Cardiac septum (tissue), 1 donor: ENCODE measurements around the gene ARSI. TPM values are rescaled to one million over a fixed set of nuclear protein-coding genes. Genes with fewer than 3 reads are reported as not detected.

Experiments
- DNase-seq: peaks from one replicate; pipeline ENCODE4 v3.0.0-alpha.2; 2020; ENCODE audit warnings: low spot score
- intact Hi-C: fragments of 100-400 bp; cut with DNase I; formaldehyde crosslinking; loops from one replicate; pipeline ENCODE4 v1.14.0; 2022
- total RNA-seq: library from RNA; stranded (reverse); fragmentation: NEBNext Ultra II Directional; extraction: Animal tissue kit (Norgen Biotek cat#: 25700); gene quantifications from one replicate; pipeline ENCODE4 v1.2.1, GENCODE V29; 2021
- donor health status: DM: no; HTN: no; CAD: no.

ARSI gene
- total RNA-seq, 1 donor from 2014 or later, result 0.38 TPM

DNA sequence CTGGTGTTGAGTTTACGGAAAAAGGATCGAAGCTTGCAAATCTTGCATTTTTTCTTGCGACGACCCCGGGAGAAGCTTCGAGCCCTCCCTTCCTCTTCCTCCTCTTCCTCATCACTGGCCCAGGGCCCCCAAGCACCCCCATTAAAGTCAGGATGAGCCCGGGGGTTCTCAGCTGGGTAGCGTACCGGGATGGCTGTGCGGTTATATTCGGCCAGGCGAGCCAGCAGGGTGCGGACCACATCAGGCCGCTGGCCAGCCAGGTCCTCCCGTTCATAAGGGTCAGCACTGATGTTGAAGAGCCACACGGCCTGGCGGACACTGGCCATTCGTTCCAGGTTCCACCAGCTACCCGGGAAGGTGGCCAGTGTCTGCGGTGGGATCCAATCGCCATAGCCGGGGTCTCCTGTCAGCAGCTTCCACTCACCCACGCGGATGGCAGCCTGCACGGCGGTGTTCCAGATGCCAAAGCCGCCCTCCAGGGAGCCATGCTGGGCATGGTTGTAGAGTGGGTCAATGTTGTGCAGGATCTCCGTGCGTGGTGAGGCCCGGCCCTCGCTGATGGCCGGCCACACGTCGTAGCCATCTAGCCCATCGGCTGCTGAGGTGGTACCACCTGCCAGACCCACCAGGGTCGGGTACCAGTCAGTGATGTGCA, 5.3 kb downstream of the ARSI start:
- DNase-seq, result peak; percentile 67
- intact Hi-C loops, result no loop called here

DNA sequence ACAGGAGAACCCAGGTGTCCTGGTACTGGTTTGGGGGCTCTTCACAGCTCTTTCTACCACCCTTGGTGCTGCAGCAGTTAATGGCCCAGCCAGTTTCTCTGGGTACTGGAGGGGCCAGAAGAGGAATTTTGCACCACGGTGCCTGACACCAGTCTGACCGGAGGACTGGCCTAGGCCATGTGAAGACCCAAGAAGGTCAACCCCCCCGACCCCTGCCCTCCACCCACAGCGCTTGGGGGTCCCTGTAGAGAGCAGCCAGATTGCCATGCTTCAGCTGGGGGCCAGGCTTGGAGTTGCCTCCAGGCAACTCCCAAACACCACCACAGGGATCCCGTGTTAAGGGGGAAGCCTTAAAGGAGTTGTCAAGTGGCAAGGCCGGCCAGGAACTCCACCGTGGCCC, 6.2 kb downstream of the ARSI start:
- DNase-seq, result peak; percentile 65
- intact Hi-C loops, result no loop called here

DNA sequence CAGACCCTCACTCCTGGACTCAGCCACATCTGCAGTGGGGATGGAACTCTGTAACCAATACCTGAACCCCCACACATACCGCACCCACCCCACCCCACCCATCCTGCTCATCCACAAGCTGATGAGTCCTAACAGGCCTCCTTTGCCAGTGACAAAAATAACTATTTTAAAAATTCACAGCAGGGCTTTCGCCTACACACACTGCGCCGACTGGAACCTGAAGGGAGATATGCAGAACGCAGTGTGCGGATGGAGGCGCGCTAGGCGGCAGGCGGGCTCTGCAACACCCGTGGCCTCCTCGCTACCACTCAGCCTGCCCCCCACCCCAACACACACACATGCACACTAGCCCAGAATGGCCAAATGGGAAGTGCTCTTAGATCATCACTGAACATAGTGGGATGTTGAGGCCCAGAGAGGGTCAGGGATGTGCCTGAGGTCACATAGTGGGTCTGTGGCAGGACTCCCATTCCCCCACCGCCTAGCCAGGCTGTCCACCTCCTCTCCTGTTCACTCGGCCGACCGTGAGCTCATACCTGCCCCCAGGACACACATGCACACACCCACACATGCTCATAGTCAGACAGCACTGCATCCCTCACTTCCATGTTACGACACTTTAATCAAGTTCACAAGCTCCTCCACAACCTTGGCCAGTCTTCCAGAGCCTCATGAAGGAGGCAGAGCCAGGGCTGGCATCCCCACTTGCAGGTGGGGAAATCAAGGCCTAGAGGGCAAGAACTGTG, 6.8 kb downstream of the ARSI start:
- intact Hi-C loops, result no loop called here
- peak; percentile 12 for DNase-seq

DNA sequence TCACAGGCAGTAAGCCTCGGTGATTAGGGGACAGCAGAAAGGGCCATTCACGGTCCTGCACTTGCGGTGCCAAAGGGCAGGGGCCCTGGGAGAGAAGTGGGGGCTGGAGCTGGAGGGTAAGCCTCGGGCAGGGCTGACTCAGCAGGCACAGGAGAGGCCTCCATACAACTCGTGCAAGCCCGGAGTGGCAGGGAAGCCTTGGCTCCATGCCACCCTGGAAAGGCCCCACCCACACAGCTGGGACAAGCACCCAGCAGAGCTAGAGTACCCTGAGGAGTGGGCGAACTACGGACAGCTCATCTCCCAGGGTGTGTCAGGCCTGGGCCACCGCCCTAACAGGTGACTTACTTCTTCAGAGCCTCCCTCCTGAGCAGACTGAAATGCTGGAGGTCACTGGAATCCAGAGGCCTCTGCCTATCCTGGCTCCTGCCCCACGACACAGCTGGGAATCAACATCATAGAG, 7.5 kb downstream of the ARSI start:
- intact Hi-C loops, result no loop called here
- peak; percentile 70 for DNase-seq

DNA sequence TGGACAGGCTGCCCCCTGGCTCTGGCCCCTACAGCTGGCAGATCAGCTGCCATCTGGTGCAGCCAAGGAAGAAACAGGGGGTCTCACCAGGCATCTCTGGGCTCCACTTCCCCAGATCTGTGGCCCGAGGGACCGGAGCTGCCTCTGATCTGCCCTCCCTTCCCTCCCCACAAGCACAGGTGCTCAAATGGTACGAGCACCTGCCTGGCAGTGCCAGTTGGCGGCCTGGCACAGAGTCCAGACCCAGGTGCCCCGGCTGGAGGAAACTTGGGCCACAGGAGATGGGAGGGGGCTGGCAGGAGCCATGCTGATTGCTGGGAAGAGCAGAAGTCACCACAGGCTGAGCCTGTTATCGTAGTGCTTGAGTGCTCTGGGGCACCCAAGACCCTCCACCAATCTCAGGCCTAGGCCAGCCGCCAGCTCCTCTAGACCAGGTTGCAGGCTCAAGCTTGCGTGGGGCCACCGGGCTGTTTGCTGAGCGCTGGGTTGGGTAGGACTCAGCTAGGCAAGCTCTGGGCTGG, 8.1 kb downstream of the ARSI start:
- peak; percentile 54 for DNase-seq
- intact Hi-C loops, result no loop called here

DNA sequence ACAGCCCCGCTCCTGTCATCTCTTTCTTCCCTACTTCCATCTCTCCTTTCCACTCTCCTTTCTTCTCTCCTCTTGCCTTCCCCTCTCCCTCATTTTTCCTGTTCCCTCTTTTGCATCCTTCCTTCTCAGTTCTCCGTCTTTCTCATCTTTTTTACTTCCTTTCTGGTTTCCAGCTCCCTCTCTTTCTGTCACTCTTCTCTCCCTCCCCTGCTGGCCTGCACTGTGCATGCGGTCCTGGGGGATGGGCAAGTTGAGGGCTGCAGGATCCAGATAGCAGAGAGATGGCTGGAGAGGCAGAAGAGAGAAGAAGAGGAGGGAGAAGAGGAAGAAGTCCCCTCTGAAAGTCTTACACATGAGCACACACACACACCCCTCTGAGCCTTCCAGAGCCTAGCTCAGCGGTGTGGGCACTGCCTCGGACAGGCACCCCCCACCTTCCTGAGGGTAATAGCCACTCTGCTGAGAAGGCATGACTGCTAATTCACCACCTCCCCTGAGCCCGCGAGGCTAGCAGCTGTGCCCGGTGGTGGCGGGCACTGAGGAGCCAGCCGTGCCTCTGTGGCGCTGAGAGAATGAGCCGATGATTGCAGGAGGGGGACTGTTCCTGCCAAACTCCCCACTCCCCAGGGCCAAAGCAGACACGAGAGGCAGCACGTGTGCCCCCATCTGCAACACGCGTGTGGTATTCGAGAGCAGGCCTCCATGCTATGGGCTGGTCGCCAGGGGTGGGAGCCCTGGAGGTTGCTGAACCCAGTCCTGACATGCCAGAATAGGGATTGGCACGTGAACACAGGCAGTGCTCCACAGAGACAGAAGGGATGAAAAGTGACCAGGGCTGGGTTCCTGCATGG, 9.4 kb downstream of the ARSI start:
- intact Hi-C loops, result no loop called here
- peak; percentile 67 for DNase-seq

DNA sequence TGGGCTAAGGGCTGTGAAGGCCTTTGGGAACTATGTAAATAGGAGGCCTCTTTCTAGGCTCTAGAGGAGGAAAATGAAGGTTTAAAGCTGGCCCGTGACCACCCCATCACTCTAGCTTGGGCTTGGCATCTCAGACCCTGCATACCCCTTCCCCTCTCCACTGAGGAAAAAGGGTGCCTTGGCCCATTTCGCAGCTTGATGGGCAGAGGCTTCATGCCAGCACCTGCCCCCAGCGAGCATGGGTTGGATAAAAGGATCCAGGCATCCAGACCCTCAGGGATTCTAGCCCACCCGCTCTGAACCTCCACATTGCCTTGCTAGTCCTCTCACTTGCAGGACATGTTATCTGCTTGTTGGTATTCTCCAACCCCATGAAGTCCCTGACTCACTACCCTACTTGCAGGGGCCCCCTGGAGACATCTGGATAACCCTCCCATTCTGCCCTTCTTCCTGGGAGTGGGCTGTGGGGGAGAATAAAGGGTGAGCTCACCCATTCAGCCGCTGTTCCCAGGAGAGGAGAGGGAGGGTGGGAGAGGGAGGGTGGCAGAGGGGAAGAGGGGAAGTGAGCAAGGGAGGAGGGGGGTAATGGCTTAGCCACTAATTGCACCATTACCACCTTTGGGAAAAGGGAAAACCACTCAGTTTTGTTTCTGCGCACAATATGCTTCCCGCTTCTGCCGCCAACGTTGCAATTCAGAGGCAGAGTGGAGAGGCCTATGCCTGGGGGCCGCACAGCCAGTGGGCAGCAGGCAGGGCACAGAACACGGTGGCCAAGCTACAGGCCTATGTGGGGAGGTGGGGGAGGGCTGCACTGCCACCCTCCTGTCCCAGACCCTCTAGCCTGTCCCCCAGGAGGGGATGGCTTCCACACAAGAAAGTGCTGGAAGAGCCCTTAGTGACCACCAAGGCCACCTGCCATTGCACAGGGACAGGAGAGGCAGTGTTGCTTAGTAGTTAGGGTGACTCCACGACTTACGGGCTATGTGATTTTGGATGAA, 11.0 kb downstream of the ARSI start:
- intact Hi-C loops, result no loop called here
- peak; percentile 38 for DNase-seq

DNA sequence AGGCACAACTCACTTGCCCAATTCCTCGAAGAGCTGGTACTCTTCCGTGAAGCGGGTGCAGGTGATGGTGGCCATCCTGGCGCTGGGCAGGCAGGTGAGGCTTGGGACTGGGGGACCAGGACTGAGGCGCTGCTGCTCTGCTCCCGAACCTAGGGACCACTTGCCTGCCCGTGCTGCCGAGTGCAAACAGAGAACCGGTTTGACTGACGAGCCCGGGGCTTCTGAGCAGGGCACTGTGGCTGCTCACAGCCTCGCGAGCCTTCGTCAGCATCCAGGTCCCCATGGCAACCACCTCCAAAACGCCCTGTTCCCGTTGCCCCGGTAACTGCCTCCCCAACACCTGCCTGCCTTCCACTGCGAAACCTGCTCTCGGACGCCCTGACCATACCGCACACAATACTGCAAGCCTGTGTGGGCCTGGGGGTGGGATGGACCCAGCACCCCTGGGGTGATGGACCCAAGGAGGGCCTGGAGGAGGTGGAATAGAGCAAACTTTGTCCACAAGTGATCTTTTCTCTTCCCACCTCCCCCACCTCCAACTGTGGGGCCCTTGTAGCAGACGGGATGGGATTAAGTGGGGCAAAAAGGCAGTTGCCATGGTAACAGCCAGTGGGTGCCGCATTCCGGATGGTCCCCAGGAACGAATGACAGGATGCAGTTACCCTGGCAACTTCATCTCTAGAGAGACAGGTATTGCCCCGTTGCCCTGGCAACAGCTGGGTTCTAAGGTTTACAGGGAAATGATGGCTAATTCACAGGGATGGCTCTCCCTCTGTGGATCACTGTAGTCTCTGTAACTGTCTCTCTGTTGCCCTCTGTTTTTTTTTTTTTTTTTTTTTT, 12.9 kb downstream of the ARSI start, which contains the start of gene CAMK2A:
TSS of gene CAMK2A (minus strand) at position 223 of the 840 bp plus-strand sequence. CDS start at position 75, 148 bp downstream.
- DNase-seq, result peak; percentile 72
- intact Hi-C loops, result no loop called here

DNA sequence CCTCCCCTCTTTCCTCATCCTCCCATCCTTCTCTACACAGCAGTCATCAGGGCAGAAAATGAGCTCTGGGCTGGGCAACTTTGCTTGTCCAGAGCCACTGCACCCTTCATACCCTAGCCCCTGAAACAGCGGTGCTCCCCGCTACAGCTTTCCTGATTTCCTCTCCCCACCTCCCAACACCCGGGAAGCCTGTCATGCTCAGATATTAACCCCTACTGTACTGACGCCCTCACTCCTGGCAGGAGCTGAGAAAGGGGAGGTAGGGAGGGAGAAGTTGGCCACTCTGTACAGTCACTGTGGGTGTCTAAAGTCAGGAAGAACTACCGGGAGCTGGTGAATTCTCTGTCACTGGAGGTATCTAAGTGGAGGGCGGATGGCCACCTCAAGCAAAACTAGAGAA, 13.9 kb downstream of the ARSI start:
- intact Hi-C loops, result no loop called here
- peak; percentile 60 for DNase-seq

DNA sequence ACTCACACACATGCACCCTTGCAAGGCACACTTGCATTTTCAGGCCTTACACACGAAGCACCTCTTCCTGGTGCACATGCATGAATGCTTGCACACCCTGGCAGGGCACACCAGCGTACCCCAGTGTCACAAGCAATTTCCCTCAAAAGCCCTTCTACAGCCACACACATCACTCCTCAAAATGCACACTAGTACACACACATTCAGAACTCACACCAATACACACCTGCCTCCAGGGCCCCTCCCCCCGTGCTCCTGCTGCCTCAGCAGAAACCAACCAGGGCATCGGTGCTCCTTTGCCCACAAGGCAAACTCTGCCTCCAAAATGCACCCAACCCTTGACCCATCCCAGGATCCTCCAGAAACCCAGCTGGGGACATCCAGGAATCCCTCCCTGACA, 14.3 kb downstream of the ARSI start:
- intact Hi-C loops, result no loop called here
- no peak for DNase-seq

DNA sequence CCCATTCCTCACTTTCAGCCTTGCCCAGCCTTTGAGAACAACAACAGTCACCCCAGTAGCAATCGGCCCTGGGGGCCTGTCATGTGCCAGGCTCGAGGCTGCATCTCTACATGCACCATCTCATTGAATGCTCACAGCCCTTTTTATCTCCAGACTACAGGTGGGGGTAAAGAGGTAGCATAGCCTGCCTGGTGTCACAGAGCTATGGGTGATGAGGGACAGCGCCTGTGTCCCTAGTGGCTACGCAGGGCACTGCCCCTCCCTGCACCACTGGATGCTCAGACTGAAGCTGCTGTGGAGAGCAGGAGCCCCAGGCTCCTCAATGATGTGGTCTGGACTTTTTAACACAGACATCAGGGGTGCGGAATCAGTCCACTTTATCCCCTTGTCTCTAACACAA, 15.9 kb downstream of the ARSI start:
- peak; percentile 61 for DNase-seq
- intact Hi-C loops, result no loop called here

DNA sequence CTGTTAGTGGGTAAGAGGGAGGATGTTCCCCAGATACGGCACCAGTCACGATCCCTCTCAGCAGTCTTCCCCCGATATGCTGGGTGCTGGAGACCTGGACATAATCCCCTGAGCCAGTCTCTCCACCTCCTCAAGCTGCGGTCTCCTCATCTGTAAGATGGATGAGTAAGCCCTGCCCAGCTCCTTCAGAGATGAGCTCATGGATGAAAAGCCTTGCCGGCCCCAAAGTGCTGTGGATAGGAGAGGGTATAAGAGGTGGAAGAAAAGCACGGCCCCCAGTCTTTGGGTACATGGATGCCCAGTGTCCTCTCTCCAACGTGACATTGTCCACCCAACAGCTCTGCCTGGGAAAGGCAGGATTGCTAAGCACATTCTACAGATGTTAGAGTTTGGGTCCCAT, 17.6 kb downstream of the ARSI start:
- intact Hi-C loops, result no loop called here
- DNase-seq, result no peak

DNA sequence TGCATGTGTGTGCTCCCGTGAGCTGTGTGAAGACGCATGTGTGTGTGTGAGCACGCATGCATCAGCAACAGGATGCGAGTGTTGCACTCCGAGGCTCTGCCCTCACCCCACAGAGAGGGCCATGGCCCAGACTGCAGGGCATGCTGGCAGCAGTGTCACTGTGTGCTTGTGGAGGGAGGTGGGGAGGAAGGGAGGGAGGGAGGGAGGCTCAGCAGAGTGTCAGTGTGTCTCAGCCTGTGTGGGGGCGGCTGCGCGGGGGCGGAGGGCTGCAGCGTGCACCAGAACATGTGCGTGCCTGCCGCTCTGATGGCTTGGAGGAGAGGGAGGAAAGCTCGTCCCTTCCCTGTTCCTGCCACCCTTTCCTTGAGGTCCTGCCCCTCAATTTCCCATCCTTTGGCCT, 18.4 kb downstream of the ARSI start:
- no peak for DNase-seq
- intact Hi-C loops, result no loop called here

DNA sequence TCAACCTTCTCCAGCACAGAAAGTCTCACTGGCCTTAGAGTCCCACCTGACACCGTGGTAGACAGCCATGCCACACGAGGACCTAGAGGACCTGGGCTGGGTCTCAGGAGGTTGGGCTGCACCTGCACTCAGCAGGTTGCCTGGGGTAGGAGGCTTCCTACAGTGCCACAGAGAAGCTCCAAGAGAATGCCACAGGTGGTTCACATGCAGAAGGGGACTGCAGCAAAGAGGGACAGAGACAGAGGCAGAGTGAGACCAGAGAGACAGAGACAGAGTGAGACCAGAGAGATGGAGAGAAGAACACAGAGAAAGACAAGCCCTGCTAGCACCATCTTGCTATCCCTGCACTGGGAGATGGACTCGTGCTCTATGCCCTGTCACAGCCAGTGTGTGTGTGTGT, 18.8 kb downstream of the ARSI start:
- intact Hi-C loops, result no loop called here
- no peak for DNase-seq

DNA sequence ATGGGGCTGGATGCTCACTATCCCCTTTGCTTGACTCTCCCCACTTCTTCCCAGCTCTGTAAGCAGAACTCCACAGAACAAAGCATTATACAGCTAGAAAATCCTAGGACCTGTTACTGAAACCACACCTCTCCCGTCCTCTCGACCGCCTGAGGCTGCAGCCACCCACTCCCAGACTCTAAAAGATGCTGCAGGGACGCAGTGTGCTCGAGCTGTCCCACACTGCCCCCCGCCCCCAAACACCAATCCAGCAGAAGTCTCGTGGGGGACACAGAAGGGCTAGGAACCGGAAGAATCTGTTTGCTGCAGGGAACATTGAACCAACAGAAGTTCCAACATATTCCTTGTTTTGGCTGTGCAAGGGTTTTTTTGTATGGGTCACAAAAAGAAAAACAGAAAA, 20.7 kb downstream of the ARSI start:
- no peak for DNase-seq
- intact Hi-C loops, result no loop called here

DNA sequence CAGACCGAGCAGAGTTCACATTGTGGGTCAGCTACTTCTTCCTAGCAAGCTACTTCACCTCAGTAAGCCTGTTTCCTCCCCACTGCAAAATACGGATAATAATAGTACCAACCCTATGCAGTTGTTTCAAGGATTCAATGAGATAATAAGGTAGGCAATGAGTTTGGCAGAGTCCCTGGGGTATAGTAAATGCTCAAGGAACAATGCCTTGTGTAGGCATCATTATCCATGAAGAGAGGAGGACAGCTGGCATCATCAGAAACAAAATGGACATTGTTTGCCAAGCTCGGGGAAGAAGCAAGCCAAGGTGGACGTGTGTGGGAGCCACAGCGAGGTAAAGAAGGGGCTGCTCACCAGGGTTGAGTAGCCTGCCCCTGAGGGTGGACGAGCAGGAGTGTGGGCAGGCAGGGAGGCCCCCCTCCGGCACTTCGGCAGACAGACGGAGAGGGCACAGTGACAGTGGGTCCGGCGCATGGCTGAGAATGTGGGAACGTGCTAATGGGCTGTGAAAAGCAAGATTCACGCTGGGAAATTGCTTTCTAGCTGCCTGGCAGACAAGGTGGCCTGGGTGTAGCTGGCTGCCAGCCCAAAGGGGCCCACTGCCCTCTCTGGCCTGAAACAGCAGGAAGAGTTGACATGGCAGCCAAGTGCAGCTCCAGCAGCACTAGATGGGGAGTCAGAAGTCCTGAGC, 23.2 kb downstream of the ARSI start:
- intact Hi-C loops, result no loop called here
- DNase-seq, result no peak

DNA sequence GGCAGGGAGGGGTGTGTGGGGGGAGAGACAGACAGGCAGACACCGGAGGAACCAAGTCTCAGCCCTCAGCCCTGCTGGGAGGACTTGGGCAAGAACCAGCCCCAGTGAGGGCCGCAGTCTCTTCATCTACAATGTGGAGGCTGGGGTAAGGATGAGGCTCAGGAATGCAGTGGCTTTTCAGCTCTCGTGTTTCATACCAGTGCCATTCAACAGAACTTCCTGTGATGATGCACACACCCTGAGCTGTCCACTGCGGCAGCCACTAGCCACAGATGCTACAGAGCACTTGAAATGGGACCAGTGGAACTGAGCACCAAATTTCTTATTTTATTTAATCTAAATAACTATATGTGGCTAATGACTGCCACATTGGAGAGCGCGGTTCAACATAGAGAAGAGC, 23.8 kb downstream of the ARSI start:
- intact Hi-C loops, result no loop called here
- DNase-seq, result no peak
